PFSK-1 (cell line): ENCODE data around the gene EFNA2.

ENCODE experiments used
- FOXP2 ChIP-seq: optimal IDR thresholded peaks from 2 replicates; pipeline ENCODE3; 2011; ENCODE audit warnings: borderline replicate concordance, control low read depth, inconsistent platforms; ENCODE audit not compliant: insufficient read depth; ENCODE audit errors: extremely low read length, extremely low read depth
- POLR2AphosphoS5 ChIP-seq: IDR thresholded peaks from 2 replicates; pipeline ENCODE4 v1.6.1; 2012; ENCODE audit warnings: low read depth, mild to moderate bottlenecking, control low read depth, low read length, moderate library complexity
- SIN3A ChIP-seq: IDR thresholded peaks from 2 replicates; pipeline ENCODE4 v1.6.1; 2012; ENCODE audit warnings: mild to moderate bottlenecking, low read length, moderate library complexity, borderline replicate concordance; ENCODE audit not compliant: insufficient read depth
- TAF1 ChIP-seq: IDR thresholded peaks from 2 replicates; pipeline ENCODE4 v1.6.1; 2012; ENCODE audit warnings: low read length, control low read depth, borderline replicate concordance; ENCODE audit not compliant: insufficient read depth
- TF ChIP-seq, protein P1 (sequence below), 2 experiments: IDR thresholded peaks; 2 replicates each; pipeline versions ENCODE4 v1.6.1 to v1.8.0; 2011 to 2012; ENCODE audit warnings: low read depth in 2 of 2, low read length in 2 of 2, control low read depth in 1 of 2, inconsistent platforms in 1 of 2, mild to moderate bottlenecking in 1 of 2, moderate library complexity in 1 of 2; ENCODE audit not compliant: insufficient read depth in 1 of 2

EFNA2 gene

DNA sequence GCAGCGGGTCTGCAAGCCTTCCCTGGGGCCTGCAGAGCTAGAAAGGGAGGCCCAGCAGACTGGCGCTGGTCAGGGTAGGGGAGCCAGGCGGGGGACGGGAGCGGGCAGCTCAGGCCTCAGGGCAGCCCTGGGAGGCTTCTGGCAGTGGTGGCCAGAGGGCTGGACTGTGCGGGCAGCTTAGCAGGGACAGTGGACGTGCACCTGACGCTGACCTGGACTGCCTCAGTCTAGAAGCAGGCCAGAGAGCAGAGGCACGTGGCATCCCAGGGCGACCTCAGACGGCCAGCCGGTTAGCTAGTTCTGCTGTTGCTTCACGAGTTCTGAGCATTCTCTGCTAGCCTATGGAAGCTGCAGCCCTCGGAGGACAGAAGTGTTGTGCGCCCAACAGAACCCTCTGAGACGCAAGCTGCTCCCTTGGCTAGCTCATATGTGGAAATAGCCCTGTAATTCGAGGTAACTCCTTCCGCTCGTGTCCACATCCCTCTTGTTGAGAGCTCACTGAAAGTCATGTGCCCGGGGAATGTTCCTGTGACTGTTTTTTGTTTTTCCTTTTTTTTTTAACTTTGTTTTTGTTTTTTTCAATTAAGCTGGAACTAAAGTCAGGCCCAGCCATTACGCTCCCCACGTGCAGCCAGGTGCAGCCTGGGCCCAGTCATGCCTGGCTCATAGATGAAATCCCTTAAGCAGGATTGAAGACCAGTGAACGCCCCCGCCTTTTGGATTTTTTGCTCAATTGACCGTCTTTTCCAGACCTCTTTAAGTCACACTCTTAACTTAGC, 12.2 kb upstream of the EFNA2 start:
- TF ChIP-seq POLR2AphosphoS5 = no peak; the same call in 1 of the 2 replicates
- TF ChIP-seq, protein P1, sequence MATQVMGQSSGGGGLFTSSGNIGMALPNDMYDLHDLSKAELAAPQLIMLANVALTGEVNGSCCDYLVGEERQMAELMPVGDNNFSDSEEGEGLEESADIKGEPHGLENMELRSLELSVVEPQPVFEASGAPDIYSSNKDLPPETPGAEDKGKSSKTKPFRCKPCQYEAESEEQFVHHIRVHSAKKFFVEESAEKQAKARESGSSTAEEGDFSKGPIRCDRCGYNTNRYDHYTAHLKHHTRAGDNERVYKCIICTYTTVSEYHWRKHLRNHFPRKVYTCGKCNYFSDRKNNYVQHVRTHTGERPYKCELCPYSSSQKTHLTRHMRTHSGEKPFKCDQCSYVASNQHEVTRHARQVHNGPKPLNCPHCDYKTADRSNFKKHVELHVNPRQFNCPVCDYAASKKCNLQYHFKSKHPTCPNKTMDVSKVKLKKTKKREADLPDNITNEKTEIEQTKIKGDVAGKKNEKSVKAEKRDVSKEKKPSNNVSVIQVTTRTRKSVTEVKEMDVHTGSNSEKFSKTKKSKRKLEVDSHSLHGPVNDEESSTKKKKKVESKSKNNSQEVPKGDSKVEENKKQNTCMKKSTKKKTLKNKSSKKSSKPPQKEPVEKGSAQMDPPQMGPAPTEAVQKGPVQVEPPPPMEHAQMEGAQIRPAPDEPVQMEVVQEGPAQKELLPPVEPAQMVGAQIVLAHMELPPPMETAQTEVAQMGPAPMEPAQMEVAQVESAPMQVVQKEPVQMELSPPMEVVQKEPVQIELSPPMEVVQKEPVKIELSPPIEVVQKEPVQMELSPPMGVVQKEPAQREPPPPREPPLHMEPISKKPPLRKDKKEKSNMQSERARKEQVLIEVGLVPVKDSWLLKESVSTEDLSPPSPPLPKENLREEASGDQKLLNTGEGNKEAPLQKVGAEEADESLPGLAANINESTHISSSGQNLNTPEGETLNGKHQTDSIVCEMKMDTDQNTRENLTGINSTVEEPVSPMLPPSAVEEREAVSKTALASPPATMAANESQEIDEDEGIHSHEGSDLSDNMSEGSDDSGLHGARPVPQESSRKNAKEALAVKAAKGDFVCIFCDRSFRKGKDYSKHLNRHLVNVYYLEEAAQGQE (IDR thresholded peaks at IDR 0.05; ENCODE audit: insufficient read depth in 1 of 2, low read depth in 2 of 2, low read length in 2 of 2) = no peak
- TF ChIP-seq FOXP2 = no peak
- no peak for TF ChIP-seq TAF1
- no peak for TF ChIP-seq SIN3A

DNA sequence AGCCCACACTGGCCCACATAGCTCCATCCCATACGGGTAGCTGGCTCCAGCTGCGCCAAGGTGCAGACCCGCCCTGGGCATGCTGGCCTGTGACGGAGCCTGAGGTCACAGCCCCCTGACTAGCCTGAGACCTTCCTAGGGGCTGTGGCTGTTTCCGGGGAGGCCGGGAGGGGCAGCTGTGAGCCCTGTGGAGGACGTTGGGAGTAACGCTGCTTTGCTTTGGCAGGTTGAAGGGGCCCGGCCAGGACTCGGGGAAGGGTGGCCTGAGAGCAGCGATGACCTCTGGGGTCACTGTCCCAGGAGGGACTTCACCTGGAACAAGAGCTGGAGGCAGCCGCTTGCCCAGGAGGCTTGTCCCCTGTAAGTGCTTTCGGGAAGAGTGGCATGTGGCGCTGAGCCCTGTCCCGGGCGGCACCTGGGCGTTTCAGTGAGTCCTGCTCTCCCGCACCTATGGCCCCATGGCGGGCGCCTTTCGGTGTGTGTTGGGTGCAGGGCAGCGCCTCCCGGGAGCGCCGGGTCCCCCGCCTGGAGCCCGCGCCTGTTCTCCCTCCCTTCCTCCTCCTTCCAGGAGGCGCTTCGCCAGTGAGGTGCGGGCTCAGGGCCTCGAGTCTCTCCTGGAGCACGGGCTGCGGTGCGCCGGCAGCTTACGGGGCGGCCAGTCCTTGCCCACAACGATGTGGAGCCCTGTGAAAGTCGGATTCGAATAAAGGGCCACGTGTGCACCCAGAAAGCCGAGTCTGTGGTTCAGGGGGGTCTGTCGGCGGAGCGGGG, 11.4 kb upstream of the EFNA2 start:
- TF ChIP-seq TAF1 = no peak
- TF ChIP-seq POLR2AphosphoS5 = peak; percentile 10; the same call in 1 of the 2 replicates

DNA sequence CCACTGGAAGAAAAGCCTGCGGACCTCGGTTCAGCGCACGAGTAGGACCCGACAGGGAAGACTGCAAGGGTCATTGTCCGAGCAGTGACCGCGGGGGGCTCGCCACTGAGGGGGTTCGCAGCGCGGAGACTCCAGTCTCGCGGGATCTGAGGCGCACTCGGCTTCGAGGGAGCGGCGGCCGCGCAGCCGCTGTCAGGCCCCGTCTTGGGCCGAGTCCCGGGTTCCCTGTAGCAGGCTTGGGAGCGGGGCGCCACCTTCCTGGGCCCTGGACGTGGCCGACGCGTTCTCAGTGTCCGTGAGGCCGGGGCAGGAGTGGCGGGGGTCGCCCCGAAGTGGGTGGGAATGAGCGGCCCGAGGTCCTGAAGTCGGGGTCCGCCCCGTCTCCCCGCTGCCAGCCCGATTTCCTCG, 10.8 kb upstream of the EFNA2 start:
- no peak for TF ChIP-seq TAF1

DNA sequence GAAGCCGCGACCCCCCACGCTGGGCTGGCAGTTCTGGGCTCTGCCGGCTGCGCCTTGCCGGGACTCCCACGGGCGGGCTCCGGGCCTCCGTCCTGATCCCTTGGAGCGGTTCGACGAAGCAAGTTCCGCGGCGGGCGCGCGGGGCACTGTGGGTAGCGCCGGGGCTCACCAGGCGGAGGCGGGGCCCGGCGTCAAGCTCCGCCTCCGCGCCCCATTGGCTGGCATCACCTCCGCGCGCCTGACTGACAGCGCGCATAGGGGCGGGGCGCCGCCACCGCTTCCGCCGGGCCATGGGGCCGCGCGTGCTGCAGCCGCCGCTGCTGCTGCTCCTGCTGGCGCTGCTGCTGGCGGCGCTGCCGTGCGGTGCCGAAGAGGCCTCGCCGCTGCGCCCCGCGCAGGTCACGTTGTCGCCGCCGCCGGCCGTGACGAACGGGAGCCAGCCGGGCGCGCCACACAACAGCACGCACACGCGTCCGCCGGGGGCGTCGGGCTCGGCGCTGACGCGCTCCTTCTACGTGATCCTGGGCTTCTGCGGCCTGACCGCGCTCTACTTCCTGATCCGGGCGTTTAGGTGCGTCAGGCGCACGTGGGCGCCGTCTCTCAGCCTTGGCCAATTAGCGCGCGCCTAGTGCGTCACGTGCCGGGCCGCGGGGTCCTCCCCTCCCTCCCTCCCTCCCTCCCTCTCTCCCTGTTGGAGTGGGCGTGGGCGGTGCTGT, 10.3 kb upstream of the EFNA2 start, which contains the start of gene FAM174C:
TSS of gene FAM174C (plus strand) at position 271 of the 716 bp plus-strand sequence. CDS start at position 291, 20 bp downstream.
- TF ChIP-seq TAF1 = peak; percentile 69; the same call in 1 of the 2 replicates
- TF ChIP-seq, protein P1 (IDR thresholded peaks at IDR 0.05; ENCODE audit: insufficient read depth in 1 of 2, low read depth in 2 of 2, low read length in 2 of 2) = no peak
- no peak for TF ChIP-seq FOXP2
- TF ChIP-seq POLR2AphosphoS5 = peak; percentile 88
- peak; percentile 44; the same call in 1 of the 2 replicates for TF ChIP-seq SIN3A

DNA sequence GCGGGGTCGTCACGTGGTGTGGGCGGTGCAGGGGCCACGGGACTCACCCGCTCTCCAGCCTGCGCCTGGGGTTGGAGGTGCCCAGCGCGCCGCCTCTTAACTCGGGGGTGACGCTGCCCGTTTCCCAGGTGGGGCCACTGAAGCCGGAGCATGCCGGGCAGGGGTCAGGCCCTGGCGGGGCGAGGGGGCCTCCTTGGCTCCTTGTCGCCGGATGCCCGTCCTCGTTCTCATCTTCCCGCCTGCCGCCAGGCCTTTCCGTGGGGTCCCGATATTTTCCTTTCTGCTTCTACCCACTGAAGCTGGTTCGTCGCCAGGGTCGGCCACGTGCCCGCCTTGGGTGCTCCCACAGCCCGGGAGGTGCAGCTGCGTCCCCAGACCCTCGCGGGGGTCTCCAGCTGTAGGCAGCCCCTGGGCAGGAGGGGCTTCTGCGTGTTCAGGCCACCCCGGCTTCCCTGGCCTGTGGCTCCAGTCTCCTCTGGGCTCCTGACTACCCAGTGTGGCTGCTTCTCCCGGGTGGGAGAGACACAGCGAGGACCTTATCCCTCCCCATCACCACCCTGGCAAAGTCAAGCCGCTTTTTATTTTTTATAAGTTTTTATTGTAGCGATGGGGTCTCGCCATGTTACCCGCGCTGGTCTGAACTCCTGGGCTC, 9.6 kb upstream of the EFNA2 start:
- TF ChIP-seq SIN3A (peak; percentile 6; the same call in 1 of the 2 replicates), TAF1 (no peak)

DNA sequence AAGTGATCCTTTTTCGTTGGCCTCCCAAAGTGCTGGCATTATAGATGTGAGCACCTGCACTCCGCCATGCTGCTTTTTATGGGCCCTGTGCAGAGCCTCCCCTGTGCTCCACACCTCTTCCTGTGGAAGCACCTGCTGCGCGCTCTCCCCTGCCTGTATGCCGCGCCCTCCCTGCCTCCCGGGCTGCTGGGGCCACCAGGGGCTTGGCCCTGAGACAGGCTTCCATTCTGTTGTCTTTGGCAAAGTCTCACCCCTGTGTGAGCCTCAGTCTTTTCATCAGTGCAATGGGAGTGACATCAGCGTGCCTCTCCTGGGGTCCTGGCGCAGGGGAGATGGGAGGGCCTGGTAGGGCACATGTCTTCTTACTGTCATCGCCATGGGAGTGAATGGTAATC, 9.0 kb upstream of the EFNA2 start:
- TF ChIP-seq FOXP2 (no peak), SIN3A (no peak), POLR2AphosphoS5 (no peak), TAF1 (no peak)
- TF ChIP-seq, protein P1 (IDR thresholded peaks at IDR 0.05; ENCODE audit: insufficient read depth in 1 of 2, low read depth in 2 of 2, low read length in 2 of 2) = no peak
